Stomach (tissue), 9 donors: ENCODE data around the gene PLEKHG3. TPM values are rescaled to one million over a fixed set of nuclear protein-coding genes. Genes with fewer than 3 reads are reported as not detected.

Source experiments
- DNase-seq, 2 donors: peaks; one replicate each; pipeline versions ENCODE4 v3.0.0 to v3.0.0-alpha.2; 2013 to 2019
- H3K27ac ChIP-seq, 5 donors: fragments of 200-600 bp in 4 of 5; sonication (generic) in 4 of 5; one replicate each; pipeline ENCODE4 v1.5.1; 2013 to 2019; ENCODE audit warnings: mild to moderate bottlenecking in 1 of 5, moderate library complexity in 1 of 5
- H3K27me3 ChIP-seq, 3 donors: fragments of 200-600 bp; sonication (generic); one replicate each; pipeline ENCODE4 v1.5.1; 2017 to 2019; ENCODE audit warnings: mixed run types in 1 of 3
- H3K36me3 ChIP-seq, 4 donors: fragments of 200-600 bp; sonication (generic); 1 replicate in 3 of 4; 2 replicates in 1 of 4; pipeline ENCODE4 v1.5.1; 2016 to 2019
- H3K4me1 ChIP-seq, 4 donors: fragments of 200-600 bp; sonication (generic); one replicate each; pipeline ENCODE4 v1.5.1; 2016 to 2019
- H3K4me3 ChIP-seq, 4 donors: fragments of 200-600 bp; sonication (generic) in 3 of 4; one replicate each; pipeline ENCODE4 v1.5.1; 2016 to 2019; ENCODE audit warnings: mild to moderate bottlenecking in 1 of 4
- H3K9me3 ChIP-seq, 4 donors: fragments of 200-600 bp; sonication (generic); one replicate each; pipeline ENCODE4 v1.5.1; 2016 to 2019
- EP300 ChIP-seq: sonication (generic); formaldehyde crosslinking; IDR thresholded peaks from one replicate; pipeline ENCODE4 v1.6.1; 2017; ENCODE audit warnings: antibody characterized with exemption
- POLR2A ChIP-seq, 4 donors: fragments of 450-650 bp; IDR thresholded peaks; one replicate each; pipeline ENCODE4 v1.6.1; 2016; ENCODE audit warnings: antibody characterized with exemption in 4 of 4, control low read depth in 2 of 4, mild to moderate bottlenecking in 1 of 4, moderate library complexity in 1 of 4
- POLR2AphosphoS5 ChIP-seq, 3 donors: sonication (generic); formaldehyde crosslinking; IDR thresholded peaks; one replicate each; pipeline ENCODE4 v1.6.1; 2016; ENCODE audit warnings: antibody characterized with exemption in 3 of 3
- WGBS, 5 donors: extraction: QIAGEN DNeasy Blood & Tissue Kit in 3 of 5; methylation state at CpG; one replicate each; pipeline versions ENCODE4 v1.1.5 to v1.1.7; 2013 to 2018; 5-methylcytosine and 5-hydroxymethylcytosine counted together
- intact Hi-C: fragments of 100-400 bp; cut with DNase I; formaldehyde crosslinking; loops from one replicate; pipeline ENCODE4 v1.15.1; 2023; ENCODE audit warnings: low total_unique reads
- polyA plus RNA-seq, 3 donors: library from polyadenylated mRNA; stranded (reverse); fragments of 200-250 nt; gene quantifications; one replicate each; pipeline ENCODE4 v1.2.3, GENCODE V29; 2013
- total RNA-seq, 5 donors: library from RNA; depleted of rRNA; stranded (reverse); fragments of >200 nt; gene quantifications; one replicate each; pipeline versions ENCODE4 v1.1.0 to v1.2.3, GENCODE V29; 2014 to 2016
- TF ChIP-seq, protein P1 (sequence below), 7 experiments: fragments of 450-650 bp in 4 of 7; fragments of 200-600 bp in 3 of 7; sonication (generic) in 3 of 7; IDR thresholded peaks; one replicate each; pipeline ENCODE4 v1.5.1; 2016 to 2019; ENCODE audit warnings: antibody characterized with exemption in 7 of 7, control low read depth in 2 of 7, mild to moderate bottlenecking in 1 of 7
- donor health status: healthy with polysubstance abuse.
- donor health status: Bipolar disorder and iron deficiency.
- donor health status: healthy.

Gene PLEKHG3
- total and polyA plus RNA-seq, 8 donors, result 7.3 to 292 (median 25.6) TPM

DNA sequence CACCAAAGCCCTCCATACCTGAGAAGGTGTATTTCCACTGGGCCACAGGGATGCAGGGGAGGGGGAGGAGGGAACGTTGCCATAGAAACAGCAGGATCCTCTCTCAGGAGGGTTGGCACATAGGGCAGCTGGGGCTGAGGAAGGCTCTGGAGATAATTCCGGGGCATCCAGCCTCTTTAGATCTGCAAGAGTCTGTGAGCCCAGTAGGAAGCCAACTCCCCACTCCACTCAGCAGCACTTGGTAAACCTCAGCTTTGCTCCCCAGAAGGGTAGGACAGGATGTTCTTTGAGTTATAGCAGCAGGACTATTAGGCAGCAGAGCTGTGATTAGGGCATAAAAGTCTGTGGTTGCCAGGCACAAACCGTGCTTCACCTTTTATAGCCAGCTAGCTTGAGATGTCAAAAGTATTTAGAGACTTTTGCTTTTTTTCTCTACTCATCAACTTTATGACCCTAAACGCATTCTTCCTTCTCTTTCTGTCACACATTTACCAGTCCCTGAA lies 7.8 kb upstream of the PLEKHG3 start:
- Histone ChIP-seq H3K4me3 (no peak overlapping the region), H3K27ac (peak overlapping the region in 1 of 5 donors; percentile 49), H3K27me3 (no peaks in the 10 kb centered on the region), H3K36me3 (no peaks in the 10 kb centered on the region), H3K4me1 (peaks cover 13 to 40% (median 27%) of the 10 kb centered on the region in 4 donors), H3K9me3 (no peaks in the 10 kb centered on the region)
- 62 to 76% (median 69%) methylated on average over 4 of the region's 4 CpGs for WGBS, 5 donors
- TF ChIP-seq, protein P1, sequence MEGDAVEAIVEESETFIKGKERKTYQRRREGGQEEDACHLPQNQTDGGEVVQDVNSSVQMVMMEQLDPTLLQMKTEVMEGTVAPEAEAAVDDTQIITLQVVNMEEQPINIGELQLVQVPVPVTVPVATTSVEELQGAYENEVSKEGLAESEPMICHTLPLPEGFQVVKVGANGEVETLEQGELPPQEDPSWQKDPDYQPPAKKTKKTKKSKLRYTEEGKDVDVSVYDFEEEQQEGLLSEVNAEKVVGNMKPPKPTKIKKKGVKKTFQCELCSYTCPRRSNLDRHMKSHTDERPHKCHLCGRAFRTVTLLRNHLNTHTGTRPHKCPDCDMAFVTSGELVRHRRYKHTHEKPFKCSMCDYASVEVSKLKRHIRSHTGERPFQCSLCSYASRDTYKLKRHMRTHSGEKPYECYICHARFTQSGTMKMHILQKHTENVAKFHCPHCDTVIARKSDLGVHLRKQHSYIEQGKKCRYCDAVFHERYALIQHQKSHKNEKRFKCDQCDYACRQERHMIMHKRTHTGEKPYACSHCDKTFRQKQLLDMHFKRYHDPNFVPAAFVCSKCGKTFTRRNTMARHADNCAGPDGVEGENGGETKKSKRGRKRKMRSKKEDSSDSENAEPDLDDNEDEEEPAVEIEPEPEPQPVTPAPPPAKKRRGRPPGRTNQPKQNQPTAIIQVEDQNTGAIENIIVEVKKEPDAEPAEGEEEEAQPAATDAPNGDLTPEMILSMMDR (IDR thresholded peaks at IDR 0.05), result no peak
- TF ChIP-seq POLR2AphosphoS5 (IDR thresholded peaks at IDR 0.05) (peak in 1 of 3 donors; percentile 48), POLR2A (IDR thresholded peaks at IDR 0.05) (no peak)
- no peak for DNase-seq
- intact Hi-C loops, result no loop called here

DNA sequence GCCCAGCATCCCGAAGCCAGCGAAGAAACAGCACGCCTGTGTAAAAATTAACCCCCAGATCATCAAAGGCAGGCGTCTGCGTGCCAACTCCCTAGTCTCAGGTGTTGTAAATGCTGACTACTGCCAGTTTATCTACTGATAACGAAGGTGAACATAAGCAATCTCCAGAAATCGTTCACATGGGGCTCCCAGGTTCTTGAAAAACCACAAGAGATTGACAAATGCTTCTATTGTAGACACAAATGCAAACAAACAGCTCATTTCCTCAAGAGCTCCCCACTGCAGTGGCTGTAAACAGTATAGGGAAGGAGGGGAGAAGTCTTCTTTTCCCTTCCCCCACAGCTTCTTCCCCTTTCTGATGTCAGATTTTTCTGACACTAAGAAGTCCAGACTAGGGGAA lies 5.3 kb upstream of the PLEKHG3 start:
- TF ChIP-seq, protein P1 (IDR thresholded peaks at IDR 0.05), result no peak
- TF ChIP-seq POLR2A (IDR thresholded peaks at IDR 0.05) (no peak), POLR2AphosphoS5 (IDR thresholded peaks at IDR 0.05) (peak in 2 of 3 donors; percentile 82 to 88), EP300 (no peak)
- Histone ChIP-seq H3K36me3 (no peaks in the 10 kb centered on the region), H3K4me1 (peaks cover 18 to 50% (median 42%) of the 10 kb centered on the region in 4 donors), H3K9me3 (no peaks in the 10 kb centered on the region), H3K27me3 (peaks cover 0 to 2% (median 0%) of the 10 kb centered on the region in 3 donors), H3K27ac (peak overlapping the region in 3 of 5 donors; percentile 19 to 65 (median 48)), H3K4me3 (no peak overlapping the region)
- DNase-seq, result peak; percentile 78 to 84
- intact Hi-C loops, result no loop called here
- 18 to 51% (median 33%) methylated on average over 7 of the region's 7 CpGs for WGBS, 5 donors

DNA sequence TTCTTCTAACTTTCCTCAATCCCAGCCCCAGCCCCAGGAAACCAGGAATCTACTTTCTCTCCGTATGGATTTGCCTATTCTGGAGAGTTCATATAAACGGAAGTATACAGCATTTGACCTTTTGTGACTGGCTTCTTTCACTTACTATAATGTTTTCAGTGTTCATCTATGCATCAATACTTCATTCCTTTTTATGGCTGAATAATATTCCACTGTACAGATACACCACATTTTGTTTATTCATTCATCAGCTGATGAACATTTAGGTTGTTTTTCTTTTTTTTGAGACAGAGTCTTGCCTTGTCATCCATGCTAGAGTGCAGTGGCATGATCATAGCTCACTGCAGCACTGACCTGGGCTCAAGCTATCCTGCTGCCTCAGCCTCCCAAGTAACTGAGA lies 3.9 kb upstream of the PLEKHG3 start:
- WGBS, 5 donors, result 65 to 82% (median 78%) methylated on average over 2 of the region's 2 CpGs
- Histone ChIP-seq H3K9me3 (no peaks in the 10 kb centered on the region), H3K4me3 (no peak overlapping the region), H3K36me3 (no peaks in the 10 kb centered on the region), H3K4me1 (peaks cover 19 to 61% (median 51%) of the 10 kb centered on the region in 4 donors), H3K27ac (no peak overlapping the region), H3K27me3 (peaks cover 0 to 11% (median 0%) of the 10 kb centered on the region in 3 donors)
- DNase-seq, result no peak
- TF ChIP-seq EP300, result no peak
- TF ChIP-seq, protein P1 (IDR thresholded peaks at IDR 0.05), result no peak
- TF ChIP-seq POLR2A (IDR thresholded peaks at IDR 0.05), result no peak
- TF ChIP-seq POLR2AphosphoS5 (IDR thresholded peaks at IDR 0.05), result no peak
- intact Hi-C loops, result no loop called here

DNA sequence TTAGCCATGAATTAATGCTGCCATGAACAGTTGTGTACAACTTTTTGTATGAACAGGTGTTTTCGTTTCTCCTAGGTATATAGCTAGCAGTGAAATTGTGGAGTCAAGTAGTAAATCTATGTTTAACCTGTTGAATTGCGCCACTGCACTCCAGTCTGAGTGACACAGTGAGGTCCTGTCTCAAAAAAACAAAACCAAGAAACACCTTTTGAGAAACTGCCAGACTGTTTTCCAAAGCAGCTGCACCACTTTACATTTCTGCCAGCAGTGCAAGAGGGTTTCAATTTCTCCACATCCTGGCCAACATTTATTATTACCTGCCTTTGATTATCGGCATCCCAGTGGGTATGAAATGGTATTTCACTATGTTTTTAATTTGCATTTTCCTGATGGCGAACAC lies 3.3 kb upstream of the PLEKHG3 start:
- Histone ChIP-seq H3K36me3 (no peaks in the 10 kb centered on the region), H3K27me3 (peaks cover 0 to 11% (median 0%) of the 10 kb centered on the region in 3 donors), H3K9me3 (no peaks in the 10 kb centered on the region), H3K4me1 (peaks cover 22 to 66% (median 57%) of the 10 kb centered on the region in 4 donors), H3K4me3 (no peak overlapping the region), H3K27ac (no peak overlapping the region)
- TF ChIP-seq EP300 (no peak), POLR2A (IDR thresholded peaks at IDR 0.05) (no peak), POLR2AphosphoS5 (IDR thresholded peaks at IDR 0.05) (no peak)
- TF ChIP-seq, protein P1 (IDR thresholded peaks at IDR 0.05), result no peak
- 83 to 93% (median 89%) methylated on average over 4 of the region's 4 CpGs for WGBS, 5 donors
- intact Hi-C loops, result no loop called here
- no peak for DNase-seq
